ENCODE data around the gene SERPING1.
A peak's percentile ranks its signal among the peaks of the same experiment; 100 is the strongest.

The SERPING1 gene

GRCh38 chr11:57632116-57632515 lies 34.6 kb downstream of the SERPING1 start:
- TF ChIP-seq CTCF (IDR thresholded peaks at IDR 0.05; ENCODE audit: borderline replicate concordance, control extremely low read depth, extremely low read depth, insufficient read depth, missing control alignments), result no peak
- DNase-seq (ENCODE audit: low spot score), result no peak
- in situ Hi-C loops (cut with MboI; ENCODE audit: low sequenced_read_pairs, unreplicated experiment), result no loop called here

GRCh38 chr11:57633394-57634070 lies 36.0 kb downstream of the SERPING1 start:
- TF ChIP-seq CTCF (IDR thresholded peaks at IDR 0.05; ENCODE audit: borderline replicate concordance, control extremely low read depth, extremely low read depth, insufficient read depth, missing control alignments), result no peak
- in situ Hi-C loops (cut with MboI; ENCODE audit: low sequenced_read_pairs, unreplicated experiment), result no loop called here
- no peak for DNase-seq (ENCODE audit: low spot score)

- no peak for DNase-seq (ENCODE audit: low spot score)
- in situ Hi-C loops (cut with MboI; ENCODE audit: low sequenced_read_pairs, unreplicated experiment), result no loop called here
- no peak for TF ChIP-seq CTCF (IDR thresholded peaks at IDR 0.05; ENCODE audit: borderline replicate concordance, control extremely low read depth, extremely low read depth, insufficient read depth, missing control alignments)
These were observed 36.8 kb downstream of the SERPING1 start for GRCh38 chr11:57634311-57634710.

- no peak for DNase-seq (ENCODE audit: low spot score)
- in situ Hi-C loops (cut with MboI; ENCODE audit: low sequenced_read_pairs, unreplicated experiment), result no loop called here
- TF ChIP-seq CTCF (IDR thresholded peaks at IDR 0.05; ENCODE audit: borderline replicate concordance, control extremely low read depth, extremely low read depth, insufficient read depth, missing control alignments), result no peak
These were observed 37.8 kb downstream of the SERPING1 start for GRCh38 chr11:57635246-57635645.

- in situ Hi-C loops (cut with MboI; ENCODE audit: low sequenced_read_pairs, unreplicated experiment), result no loop called here
- TF ChIP-seq CTCF (IDR thresholded peaks at IDR 0.05; ENCODE audit: borderline replicate concordance, control extremely low read depth, extremely low read depth, insufficient read depth, missing control alignments), result no peak
- no peak for DNase-seq (ENCODE audit: low spot score)
These were observed 40.1 kb downstream of the SERPING1 start for GRCh38 chr11:57637626-57638004.

GRCh38 chr11:57638005-57638781 lies 40.7 kb downstream of the SERPING1 start:
- in situ Hi-C loops (cut with MboI; ENCODE audit: low sequenced_read_pairs, unreplicated experiment), result no loop called here

More at GRCh38 chr11:57638005-57638781, 40.7 kb downstream of the SERPING1 start:
- DNase-seq (ENCODE audit: low spot score), result peak; percentile 77
- TF ChIP-seq CTCF (IDR thresholded peaks at IDR 0.05; ENCODE audit: borderline replicate concordance, control extremely low read depth, extremely low read depth, insufficient read depth, missing control alignments), result no peak

Measured in GM13976 (cell line).